Central memory CD8-positive, alpha-beta T cell (primary cell): ENCODE data around the gene IMPA2.
"Not testable (repeated sequence)": the region's sequence is repeated elsewhere in the genome, so short reads cannot be mapped to it uniquely, and the experiment has no call there.

Source experiments
- ATAC-seq: fragments of 150-1000 bp; cut with Tn5 transposase; replicated peaks from 2 replicates; pipeline ENCODE4 v1.10.0; 2022; ENCODE audit warnings: mild to moderate bottlenecking, moderate FRiP score, moderate number of reproducible peaks; ENCODE audit not compliant: poor library complexity, severe bottlenecking; ENCODE audit errors: extremely low read depth
- DNase-seq, 2 donors: peaks; one replicate each; pipeline ENCODE4 v3.0.0; 2021; ENCODE audit warnings: low spot score in 2 of 2
- H3K27ac Mint-ChIP-seq: one replicate; pipeline ENCODE4 v1.8.0; 2022; ENCODE audit warnings: low read depth, mild to moderate bottlenecking, moderate library complexity, mixed read lengths
- H3K27me3 Mint-ChIP-seq: one replicate; pipeline ENCODE4 v1.8.0; 2022; ENCODE audit warnings: mixed read lengths
- H3K36me3 Mint-ChIP-seq: one replicate; pipeline ENCODE4 v1.8.0; 2022; ENCODE audit warnings: mild to moderate bottlenecking, moderate library complexity, mixed read lengths; ENCODE audit not compliant: insufficient read depth
- H3K4me1 Mint-ChIP-seq: one replicate; pipeline ENCODE4 v1.8.0; 2022; ENCODE audit warnings: mixed read lengths
- H3K4me3 Mint-ChIP-seq: one replicate; pipeline ENCODE4 v1.8.0; 2022; ENCODE audit warnings: mild to moderate bottlenecking, moderate library complexity, mixed read lengths
- H3K9me3 Mint-ChIP-seq: one replicate; pipeline ENCODE4 v1.8.0; 2022; ENCODE audit warnings: mixed read lengths

Gene IMPA2

GRCh38 chr18:12060182-12060870 lies 79.0 kb downstream of the IMPA2 start:
- no peak for DNase-seq
- Mint-ChIP-seq H3K27me3 (no peaks in the 10 kb centered on the region), H3K4me1 (no peaks in the 10 kb centered on the region), H3K9me3 (no peaks in the 10 kb centered on the region), H3K36me3 (no peaks in the 10 kb centered on the region), H3K4me3 (no peak overlapping the region), H3K27ac (no peak overlapping the region)
- no peak for ATAC-seq

GRCh38 chr18:12061685-12062084 lies 80.4 kb downstream of the IMPA2 start:
- Mint-ChIP-seq H3K36me3 (no peaks in the 10 kb centered on the region), H3K4me3 (no peak overlapping the region), H3K27me3 (no peaks in the 10 kb centered on the region), H3K9me3 (no peaks in the 10 kb centered on the region), H3K4me1 (no peaks in the 10 kb centered on the region), H3K27ac (no peak overlapping the region)
- no peak for ATAC-seq
- DNase-seq, result no peak

GRCh38 chr18:12062974-12063373 lies 81.7 kb downstream of the IMPA2 start:
- no peaks in the 10 kb centered on the region for H3K36me3 Mint-ChIP-seq
- H3K9me3 Mint-ChIP-seq, result no peaks in the 10 kb centered on the region
- no peak for ATAC-seq

GRCh38 chr18:12064086-12064763 lies 82.9 kb downstream of the IMPA2 start:
- H3K36me3 Mint-ChIP-seq, result peaks cover 2% of the 10 kb centered on the region
- H3K9me3 Mint-ChIP-seq, result no peaks in the 10 kb centered on the region
- H3K4me1 Mint-ChIP-seq, result no peaks in the 10 kb centered on the region
- ATAC-seq (no peak), DNase-seq (no peak)
- peaks cover 10% of the 10 kb centered on the region for H3K27me3 Mint-ChIP-seq
- no peak overlapping the region for H3K27ac Mint-ChIP-seq
- no peak overlapping the region for H3K4me3 Mint-ChIP-seq

More at GRCh38 chr18:12062974-12063373, 81.7 kb downstream of the IMPA2 start:
- H3K27me3 Mint-ChIP-seq, result no peaks in the 10 kb centered on the region
- H3K27ac Mint-ChIP-seq, result no peak overlapping the region
- H3K4me1 Mint-ChIP-seq, result no peaks in the 10 kb centered on the region
- no peak for DNase-seq
- no peak overlapping the region for H3K4me3 Mint-ChIP-seq

- H3K27ac Mint-ChIP-seq, result no peak overlapping the region
- peaks cover 12% of the 10 kb centered on the region for H3K27me3 Mint-ChIP-seq
- H3K4me1 Mint-ChIP-seq, result no peaks in the 10 kb centered on the region
- ATAC-seq (no peak), DNase-seq (no peak)
- peaks cover 2% of the 10 kb centered on the region for H3K36me3 Mint-ChIP-seq
- H3K9me3 Mint-ChIP-seq, result no peaks in the 10 kb centered on the region
- H3K4me3 Mint-ChIP-seq, result no peak overlapping the region
Measured at GRCh38 chr18:12065397-12065796, 84.1 kb downstream of the IMPA2 start.

- peaks cover 12% of the 10 kb centered on the region for H3K27me3 Mint-ChIP-seq
- peaks cover 2% of the 10 kb centered on the region for H3K36me3 Mint-ChIP-seq
- H3K9me3 Mint-ChIP-seq, result no peaks in the 10 kb centered on the region
- no peak overlapping the region for H3K27ac Mint-ChIP-seq
- H3K4me1 Mint-ChIP-seq, result no peaks in the 10 kb centered on the region
- ATAC-seq, result no peak
- no peak for DNase-seq
- no peak overlapping the region for H3K4me3 Mint-ChIP-seq
Measured at GRCh38 chr18:12066910-12067511, 85.7 kb downstream of the IMPA2 start.

- Mint-ChIP-seq H3K27ac (no peak overlapping the region), H3K27me3 (peaks cover 12% of the 10 kb centered on the region), H3K36me3 (peaks cover 2% of the 10 kb centered on the region), H3K4me1 (no peaks in the 10 kb centered on the region), H3K4me3 (no peak overlapping the region), H3K9me3 (no peaks in the 10 kb centered on the region)
- ATAC-seq, result no peak
- no peak for DNase-seq
Measured at GRCh38 chr18:12067671-12068070, 86.4 kb downstream of the IMPA2 start.

GRCh38 chr18:12068316-12068949 lies 87.1 kb downstream of the IMPA2 start:
- H3K9me3 Mint-ChIP-seq, H3K36me3 Mint-ChIP-seq, DNase-seq, H3K27ac Mint-ChIP-seq, H3K4me3 Mint-ChIP-seq, H3K4me1 Mint-ChIP-seq: not testable (repeated sequence)
- peaks cover 17% of the 10 kb centered on the region for H3K27me3 Mint-ChIP-seq
- peak; percentile 28 for ATAC-seq

GRCh38 chr18:12068950-12069320 lies 87.6 kb downstream of the IMPA2 start:
- no peak overlapping the region for H3K27ac Mint-ChIP-seq
- no peaks in the 10 kb centered on the region for H3K9me3 Mint-ChIP-seq
- H3K27me3 Mint-ChIP-seq, result peaks cover 21% of the 10 kb centered on the region
- no peak overlapping the region for H3K4me3 Mint-ChIP-seq
- DNase-seq (no peak), ATAC-seq (no peak)
- H3K36me3 Mint-ChIP-seq, result peaks cover 2% of the 10 kb centered on the region
- no peaks in the 10 kb centered on the region for H3K4me1 Mint-ChIP-seq

GRCh38 chr18:12071066-12071465 lies 89.8 kb downstream of the IMPA2 start:
- H3K36me3 Mint-ChIP-seq, H3K9me3 Mint-ChIP-seq, H3K27ac Mint-ChIP-seq, ATAC-seq, DNase-seq, H3K4me1 Mint-ChIP-seq, H3K4me3 Mint-ChIP-seq: not testable (repeated sequence)
- H3K27me3 Mint-ChIP-seq, result peaks cover 40% of the 10 kb centered on the region

- Mint-ChIP-seq H3K36me3 (peaks cover 2% of the 10 kb centered on the region), H3K27me3 (peaks cover 53% of the 10 kb centered on the region)
- ATAC-seq, result no peak
Measured at GRCh38 chr18:12072996-12073395, 91.7 kb downstream of the IMPA2 start.

GRCh38 chr18:12074736-12075135 lies 93.4 kb downstream of the IMPA2 start:
- DNase-seq (no peak), ATAC-seq (no peak)
- no peaks in the 10 kb centered on the region for H3K4me1 Mint-ChIP-seq
- H3K4me3 Mint-ChIP-seq, result no peak overlapping the region
- H3K9me3 Mint-ChIP-seq, result no peaks in the 10 kb centered on the region
- peaks cover 41% of the 10 kb centered on the region for H3K27me3 Mint-ChIP-seq
- no peak overlapping the region for H3K27ac Mint-ChIP-seq
- no peaks in the 10 kb centered on the region for H3K36me3 Mint-ChIP-seq

More at GRCh38 chr18:12072996-12073395, 91.7 kb downstream of the IMPA2 start:
- no peak overlapping the region for H3K27ac Mint-ChIP-seq
- no peaks in the 10 kb centered on the region for H3K4me1 Mint-ChIP-seq
- no peak overlapping the region for H3K4me3 Mint-ChIP-seq
- no peaks in the 10 kb centered on the region for H3K9me3 Mint-ChIP-seq
- DNase-seq, result no peak
